Measurements from ENCODE around the gene DHRS12. TPM values are rescaled to one million over a fixed set of nuclear protein-coding genes. Genes with fewer than 3 reads are reported as not detected.
"Not testable (repeated sequence)": the region's sequence is repeated elsewhere in the genome, so short reads cannot be mapped to it uniquely, and the experiment has no call there.

Gene DHRS12
- total RNA-seq, 2 donors from 2014 or later: 2.0 to 7.2 TPM

- DNase-seq (ENCODE audit: low spot score in 2 of 2) (peak in 1 of 2 donors; percentile 54), ATAC-seq (peak; percentile 94 to 96)
- no peaks in the 10 kb centered on the region for H3K9me3 Mint-ChIP-seq
- peak overlapping the region in 1 of 2 donors; percentile 6 for H3K27ac Mint-ChIP-seq
- H3K36me3 Mint-ChIP-seq: no peaks in the 10 kb centered on the region
Measured at GRCh38 chr13:51832471-51833152, 28.6 kb upstream of the DHRS12 start.

DNA sequence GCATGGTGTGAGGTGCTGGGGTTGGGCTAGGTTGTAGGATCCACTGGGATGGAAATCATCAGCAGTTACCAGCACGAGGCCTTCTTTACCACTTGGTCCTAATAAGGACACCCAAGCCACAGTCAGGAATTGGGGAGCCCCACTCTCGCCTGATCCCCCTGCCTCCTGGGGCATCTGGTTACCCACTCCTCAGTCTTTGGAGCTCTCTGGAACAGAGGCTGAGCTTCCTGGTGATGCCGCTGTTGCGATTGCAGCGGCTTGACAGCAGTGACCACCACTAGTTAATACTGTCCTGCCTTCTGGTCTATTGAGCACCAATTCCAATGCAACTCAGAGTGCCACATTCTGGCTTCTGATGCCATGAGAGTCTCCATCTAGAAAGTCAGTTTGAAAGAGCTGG is 27.6 kb upstream of the DHRS12 start:
- Mint-ChIP-seq H3K36me3 (no peaks in the 10 kb centered on the region), H3K9me3 (no peaks in the 10 kb centered on the region), H3K27ac (no peak overlapping the region)
- peak in 1 of 2 donors; percentile 13 for DNase-seq (ENCODE audit: low spot score in 2 of 2)
- ATAC-seq: no peak

- no peak for DNase-seq (ENCODE audit: low spot score in 2 of 2)
- Mint-ChIP-seq H3K36me3 (no peaks in the 10 kb centered on the region), H3K9me3 (no peaks in the 10 kb centered on the region), H3K27ac (no peak overlapping the region)
- ATAC-seq: no peak
Measured at GRCh38 chr13:51829568-51829899, 25.6 kb upstream of the DHRS12 start.

DNA sequence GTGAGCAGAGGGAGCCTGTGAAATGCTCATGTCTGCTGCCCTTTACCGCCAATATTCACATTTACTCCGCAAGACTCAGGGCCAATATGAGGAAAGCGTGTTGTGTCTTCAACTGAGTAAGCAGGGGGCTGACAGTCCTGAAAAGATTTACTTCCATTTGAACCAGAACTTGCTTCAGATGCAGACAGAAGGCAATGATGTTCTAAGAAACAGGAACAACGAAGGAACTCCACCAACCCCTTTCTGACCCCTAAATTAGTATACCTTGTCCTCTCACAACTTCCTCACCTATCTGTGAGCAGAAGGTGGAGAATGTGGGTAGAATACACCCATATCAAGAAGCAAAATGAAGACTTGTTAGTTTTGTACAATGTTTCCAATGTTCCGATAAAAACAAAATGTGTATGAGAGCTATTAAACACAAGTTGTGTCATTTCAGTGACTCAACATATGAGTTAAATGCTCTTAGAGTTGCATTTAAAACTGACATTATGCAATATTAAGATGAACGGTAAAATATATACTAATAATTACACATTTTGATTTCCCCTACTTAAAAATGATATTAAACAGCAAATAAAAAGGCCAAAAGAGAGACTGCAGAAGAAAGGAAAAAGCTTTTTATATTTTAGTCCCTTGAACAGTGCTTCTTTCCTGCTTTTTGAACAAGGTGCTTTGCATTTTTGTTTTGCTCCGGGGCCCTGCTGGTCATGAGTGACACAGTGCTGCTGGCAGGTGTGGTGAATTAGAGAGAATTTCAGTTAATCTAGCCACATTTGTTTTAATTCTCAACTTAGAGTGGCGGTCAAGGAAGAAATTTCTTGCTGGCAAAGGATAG is 25.0 kb upstream of the DHRS12 start:
- peak in 1 of 2 donors; percentile 26 for DNase-seq (ENCODE audit: low spot score in 2 of 2)
- ATAC-seq: no peak
- no peaks in the 10 kb centered on the region for H3K9me3 Mint-ChIP-seq
- no peak overlapping the region for H3K27ac Mint-ChIP-seq
- H3K36me3 Mint-ChIP-seq: no peaks in the 10 kb centered on the region

- Mint-ChIP-seq H3K36me3 (no peaks in the 10 kb centered on the region), H3K9me3 (no peaks in the 10 kb centered on the region), H3K27ac (peak overlapping the region in 1 of 2 donors; percentile 46)
- ATAC-seq: no peak
- peak in 1 of 2 donors; percentile 38 for DNase-seq (ENCODE audit: low spot score in 2 of 2)
Measured at GRCh38 chr13:51827254-51827653, 23.3 kb upstream of the DHRS12 start.

- Mint-ChIP-seq H3K36me3 (no peaks in the 10 kb centered on the region), H3K27ac (peak overlapping the region in 1 of 2 donors; percentile 46), H3K9me3 (no peaks in the 10 kb centered on the region)
- ATAC-seq (no peak), DNase-seq (ENCODE audit: low spot score in 2 of 2) (peak in 1 of 2 donors; percentile 50)
Measured at GRCh38 chr13:51826606-51827005, 22.6 kb upstream of the DHRS12 start.

DNA sequence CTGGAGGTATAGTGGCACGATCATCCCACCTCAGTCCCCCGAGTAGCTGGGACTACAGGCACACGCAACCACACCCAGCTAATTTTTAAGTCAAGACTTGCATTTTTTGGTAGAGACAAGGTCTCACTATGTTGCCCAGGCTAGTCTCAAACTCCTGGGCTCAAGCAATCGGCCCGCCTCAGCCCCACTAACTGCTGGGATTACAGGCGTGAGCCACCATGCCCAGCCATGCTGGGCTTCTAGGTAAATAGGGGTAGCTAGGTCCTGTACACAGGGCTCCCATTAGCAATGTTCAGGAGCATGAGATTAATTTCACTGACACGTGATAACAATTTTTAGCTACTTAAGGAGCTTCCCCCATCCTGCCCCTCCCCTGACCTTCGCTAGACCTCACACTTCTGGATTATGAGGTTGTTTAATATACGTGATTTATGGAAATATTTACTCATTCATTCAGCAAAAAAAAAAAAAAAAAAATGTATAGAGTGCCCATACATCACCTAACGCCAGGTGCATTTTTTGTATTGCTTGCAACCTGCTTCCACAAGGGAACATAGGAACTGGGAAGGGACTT is 21.8 kb upstream of the DHRS12 start:
- Mint-ChIP-seq H3K36me3 (no peaks in the 10 kb centered on the region), H3K9me3 (no peaks in the 10 kb centered on the region), H3K27ac (peak overlapping the region; percentile 79 to 86)
- DNase-seq (ENCODE audit: low spot score in 2 of 2) (peak in 1 of 2 donors; percentile 28), ATAC-seq (peak in 1 of 2 donors; percentile 9)

GRCh38 chr13:51825165-51825592 is 21.2 kb upstream of the DHRS12 start:
- no peaks in the 10 kb centered on the region for H3K36me3 Mint-ChIP-seq
- H3K27ac Mint-ChIP-seq: peak overlapping the region; percentile 79 to 86
- DNase-seq (ENCODE audit: low spot score in 2 of 2) (peak in 1 of 2 donors; percentile 7), ATAC-seq (peak; percentile 50 to 62)
- H3K9me3 Mint-ChIP-seq: no peaks in the 10 kb centered on the region

GRCh38 chr13:51824712-51825111 is 20.7 kb upstream of the DHRS12 start:
- not testable (repeated sequence) for DNase-seq (ENCODE audit: low spot score in 2 of 2); H3K9me3 Mint-ChIP-seq; H3K36me3 Mint-ChIP-seq
- peak in 1 of 2 donors; percentile 11 for ATAC-seq
- peak overlapping the region; percentile 79 to 86 for H3K27ac Mint-ChIP-seq

DNA sequence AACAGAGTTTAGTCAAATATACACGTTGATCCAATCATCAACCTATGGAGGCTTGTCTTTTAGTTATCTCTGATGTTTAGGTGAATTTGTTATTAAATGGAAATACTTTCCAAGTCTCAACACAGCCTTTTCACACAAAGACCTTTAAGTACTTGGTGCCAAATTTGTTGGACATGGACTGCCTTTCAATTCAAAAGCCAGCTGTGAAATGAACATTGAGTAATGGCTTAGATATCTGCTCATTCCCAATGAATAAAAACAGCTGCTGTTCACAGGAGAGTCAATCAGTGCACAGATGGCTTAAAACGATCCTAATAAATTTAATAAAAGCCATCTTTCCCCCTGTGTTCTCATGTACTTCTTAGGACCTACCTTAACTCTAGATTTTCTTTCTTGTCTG is 19.9 kb upstream of the DHRS12 start:
- DNase-seq (ENCODE audit: low spot score in 2 of 2) (no peak), ATAC-seq (no peak)
- peak overlapping the region; percentile 79 to 86 for H3K27ac Mint-ChIP-seq
- H3K9me3 Mint-ChIP-seq: no peaks in the 10 kb centered on the region
- no peaks in the 10 kb centered on the region for H3K36me3 Mint-ChIP-seq

- no peaks in the 10 kb centered on the region for H3K9me3 Mint-ChIP-seq
- ATAC-seq: no peak
- no peak for DNase-seq (ENCODE audit: low spot score in 2 of 2)
- peak overlapping the region in 1 of 2 donors; percentile 37 for H3K27ac Mint-ChIP-seq
- H3K36me3 Mint-ChIP-seq: no peaks in the 10 kb centered on the region
Measured at GRCh38 chr13:51823359-51823758, 19.4 kb upstream of the DHRS12 start.

DNA sequence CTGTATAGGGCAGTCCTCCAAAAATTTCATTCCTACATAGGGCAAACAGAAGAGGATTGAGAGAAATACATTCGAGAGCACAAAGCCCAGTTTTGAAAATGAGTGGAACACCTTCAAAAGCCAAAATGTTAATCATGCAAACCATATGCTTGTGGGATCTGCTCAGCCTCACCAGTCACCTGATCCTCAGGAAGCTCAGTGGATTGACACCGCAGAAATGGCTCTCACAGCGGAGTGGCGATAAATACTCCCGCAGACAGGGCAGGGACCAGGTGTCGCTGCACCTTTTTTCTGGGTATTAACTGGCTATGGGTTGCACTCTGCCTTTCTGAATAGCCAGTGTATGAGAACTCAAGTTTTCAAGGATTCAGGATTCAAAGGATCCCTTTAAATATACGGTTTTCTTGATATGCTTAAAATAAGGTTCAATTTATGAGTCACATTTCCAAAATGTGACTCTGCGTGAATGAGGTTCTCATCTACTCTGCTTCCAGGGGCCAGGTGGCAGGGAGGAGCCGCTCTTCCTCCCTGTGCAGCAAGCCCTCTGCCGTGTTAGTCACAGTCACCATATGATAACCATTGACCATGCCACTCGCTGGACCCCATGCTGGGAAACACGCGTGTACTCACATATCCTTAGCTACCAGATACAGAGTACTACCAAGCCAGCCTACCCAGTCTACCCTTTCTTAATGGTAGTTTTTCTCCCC is 18.3 kb upstream of the DHRS12 start:
- DNase-seq (ENCODE audit: low spot score in 2 of 2) (peak in 1 of 2 donors; percentile 31), ATAC-seq (peak; percentile 39 to 63)
- Mint-ChIP-seq H3K9me3 (no peaks in the 10 kb centered on the region), H3K36me3 (no peaks in the 10 kb centered on the region), H3K27ac (peak overlapping the region; percentile 86 to 95)

DNA sequence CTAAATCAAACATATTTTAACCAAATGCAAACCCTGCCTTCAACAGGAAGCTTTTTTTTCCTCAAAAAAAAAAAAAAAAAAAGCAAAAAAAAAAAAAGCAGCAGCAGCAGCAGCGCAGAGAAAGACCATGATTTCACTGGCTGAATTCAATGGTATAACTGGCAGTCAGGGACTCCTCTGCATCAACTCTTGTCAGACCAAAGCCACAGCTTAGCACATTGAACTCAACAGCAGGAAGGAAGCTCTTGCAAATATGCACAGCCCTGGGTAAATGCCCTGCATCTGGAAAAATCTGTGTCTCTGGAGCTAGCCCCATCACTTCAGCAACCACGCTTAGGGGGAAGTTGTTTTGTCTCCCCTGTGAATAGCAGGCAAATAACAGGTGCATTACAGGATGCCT is 17.6 kb upstream of the DHRS12 start:
- DNase-seq (ENCODE audit: low spot score in 2 of 2) (no peak), ATAC-seq (no peak)
- peak overlapping the region; percentile 86 to 95 for H3K27ac Mint-ChIP-seq
- no peaks in the 10 kb centered on the region for H3K36me3 Mint-ChIP-seq
- H3K9me3 Mint-ChIP-seq: no peaks in the 10 kb centered on the region

DNA sequence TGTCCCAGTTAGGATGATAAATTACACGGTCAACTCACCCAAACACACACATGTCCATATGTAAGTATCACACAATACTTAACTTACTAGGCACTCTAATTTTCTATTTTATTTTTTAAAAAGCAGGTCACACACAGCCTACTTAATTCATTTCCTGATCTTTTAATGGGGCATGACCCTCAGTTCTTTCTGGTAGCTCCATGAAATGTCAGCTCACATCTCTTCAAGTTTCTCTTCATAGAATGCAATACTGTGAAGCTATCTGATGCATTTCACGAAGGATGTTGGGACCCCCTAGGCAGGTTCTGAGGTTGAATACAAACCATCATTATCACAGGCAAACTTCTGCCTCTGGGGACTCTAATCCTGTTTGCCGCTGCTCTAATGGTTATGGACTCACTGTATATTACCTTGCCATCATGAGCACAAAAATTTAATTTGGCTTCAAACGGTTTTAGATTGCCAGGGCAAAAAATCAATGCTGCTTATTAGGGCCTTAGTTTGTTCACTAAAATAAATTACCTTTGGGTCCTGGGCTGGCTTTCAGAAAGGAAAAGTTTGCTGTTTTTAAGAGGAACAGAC is 16.1 kb upstream of the DHRS12 start:
- DNase-seq (ENCODE audit: low spot score in 2 of 2) (no peak), ATAC-seq (no peak)
- Mint-ChIP-seq H3K27ac (peak overlapping the region; percentile 32 to 86), H3K36me3 (no peaks in the 10 kb centered on the region), H3K9me3 (no peaks in the 10 kb centered on the region)

DNA sequence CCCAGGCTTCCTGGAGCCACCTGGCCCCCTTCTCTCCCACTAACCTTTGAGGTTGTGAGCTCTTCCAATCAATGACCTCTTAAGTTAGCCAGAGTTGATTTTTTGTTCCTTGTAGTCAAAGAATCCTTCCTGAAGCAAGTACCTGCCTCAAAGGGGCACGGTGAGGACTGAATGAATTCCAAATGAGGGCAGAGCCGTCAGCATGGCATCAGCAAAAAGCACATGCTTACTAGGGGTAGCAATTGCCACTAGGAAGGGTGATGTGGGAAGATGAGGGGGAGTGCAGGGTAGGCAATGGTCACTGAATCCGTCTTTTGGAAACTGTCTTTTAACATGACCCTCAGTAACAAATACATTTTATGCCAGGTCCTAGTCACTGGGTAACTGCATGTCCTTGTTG is 15.6 kb upstream of the DHRS12 start:
- no peak for DNase-seq (ENCODE audit: low spot score in 2 of 2)
- no peaks in the 10 kb centered on the region for H3K36me3 Mint-ChIP-seq
- no peak for ATAC-seq
- H3K9me3 Mint-ChIP-seq: no peaks in the 10 kb centered on the region
- peak overlapping the region; percentile 23 to 86 for H3K27ac Mint-ChIP-seq

DNA sequence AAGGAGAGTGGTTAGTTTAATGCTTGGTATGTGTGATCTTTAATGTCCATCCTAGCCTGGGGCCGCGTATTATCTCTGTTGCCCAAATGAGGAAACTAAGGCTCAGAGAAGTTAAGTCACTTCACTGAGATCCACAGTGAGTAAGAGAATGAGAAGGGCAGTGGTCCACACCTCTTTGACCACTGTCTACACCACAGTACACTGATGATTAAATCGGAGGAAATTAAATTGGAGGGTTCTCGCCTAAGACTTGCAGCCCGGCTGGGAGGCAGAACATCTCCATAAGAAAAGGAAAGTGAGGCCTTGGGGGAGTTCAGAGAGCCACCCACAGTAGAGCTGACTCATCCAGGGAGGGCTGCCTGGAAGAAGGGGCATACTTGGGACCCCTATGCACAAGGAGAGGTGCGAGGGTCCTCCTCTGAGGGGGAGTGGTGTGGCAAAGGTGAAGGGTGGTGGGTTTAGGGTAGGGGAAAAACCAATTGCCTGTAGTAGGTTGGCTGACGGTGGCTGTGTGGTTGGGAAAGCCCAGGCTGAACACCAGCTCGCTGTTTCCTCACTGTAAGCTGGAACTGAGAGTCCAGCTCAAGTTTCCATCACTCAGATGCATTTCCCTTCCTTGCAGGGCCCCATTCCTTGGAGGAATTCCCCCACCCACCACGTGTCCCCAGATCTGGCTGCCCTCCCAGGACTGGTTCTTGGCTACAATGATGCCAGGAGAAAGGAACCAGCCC is 15.0 kb upstream of the DHRS12 start:
- Mint-ChIP-seq H3K36me3 (no peaks in the 10 kb centered on the region), H3K9me3 (no peaks in the 10 kb centered on the region), H3K27ac (peak overlapping the region; percentile 86 to 92)
- DNase-seq (ENCODE audit: low spot score in 2 of 2) (peak; percentile 29 to 80), ATAC-seq (peak; percentile 42 to 70)

All from activated naive CD4-positive, alpha-beta T cell treated with anti-CD3 and anti-CD28 coated beads, Interleukin-2, amount 50 U/mL, for 72 hours (primary cell).